HG03354 (cell line): ENCODE data around the gene FXN.
"Not testable (repeated sequence)": the region's sequence is repeated elsewhere in the genome, so short reads cannot be mapped to it uniquely, and the experiment has no call there.

ENCODE experiments used
- ATAC-seq: cut with Tn5 transposase; IDR thresholded peaks from one replicate; pipeline ENCODE4 v1.9.1; 2021; ENCODE audit warnings: mild to moderate bottlenecking; ENCODE audit not compliant: unreplicated experiment, poor library complexity, severe bottlenecking

FXN gene

DNA sequence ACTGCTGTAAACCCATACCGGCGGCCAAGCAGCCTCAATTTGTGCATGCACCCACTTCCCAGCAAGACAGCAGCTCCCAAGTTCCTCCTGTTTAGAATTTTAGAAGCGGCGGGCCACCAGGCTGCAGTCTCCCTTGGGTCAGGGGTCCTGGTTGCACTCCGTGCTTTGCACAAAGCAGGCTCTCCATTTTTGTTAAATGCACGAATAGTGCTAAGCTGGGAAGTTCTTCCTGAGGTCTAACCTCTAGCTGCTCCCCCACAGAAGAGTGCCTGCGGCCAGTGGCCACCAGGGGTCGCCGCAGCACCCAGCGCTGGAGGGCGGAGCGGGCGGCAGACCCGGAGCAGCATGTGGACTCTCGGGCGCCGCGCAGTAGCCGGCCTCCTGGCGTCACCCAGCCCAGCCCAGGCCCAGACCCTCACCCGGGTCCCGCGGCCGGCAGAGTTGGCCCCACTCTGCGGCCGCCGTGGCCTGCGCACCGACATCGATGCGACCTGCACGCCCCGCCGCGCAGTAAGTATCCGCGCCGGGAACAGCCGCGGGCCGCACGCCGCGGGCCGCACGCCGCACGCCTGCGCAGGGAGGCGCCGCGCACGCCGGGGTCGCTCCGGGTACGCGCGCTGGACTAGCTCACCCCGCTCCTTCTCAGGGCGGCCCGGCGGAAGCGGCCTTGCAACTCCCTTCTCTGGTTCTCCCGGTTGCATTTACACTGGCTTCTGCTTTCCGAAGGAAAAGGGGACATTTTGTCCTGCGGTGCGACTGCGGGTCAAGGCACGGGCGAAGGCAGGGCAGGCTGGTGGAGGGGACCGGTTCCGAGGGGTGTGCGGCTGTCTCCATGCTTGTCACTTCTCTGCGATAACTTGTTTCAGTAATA lies at the start of gene FXN:
Gene FXN, plus strand, starts transcription at position 315 of the 871 bp plus-strand sequence. Its CDS starts 31 bp downstream, at position 346.
- peak; percentile 92 for ATAC-seq

- not testable (repeated sequence) for ATAC-seq
Measured at GRCh38 chr9:68986949-68987348, 48.6 kb upstream of the FXN start.

- no peak for ATAC-seq
Measured at GRCh38 chr9:68991457-68991856, 44.1 kb upstream of the FXN start.

DNA sequence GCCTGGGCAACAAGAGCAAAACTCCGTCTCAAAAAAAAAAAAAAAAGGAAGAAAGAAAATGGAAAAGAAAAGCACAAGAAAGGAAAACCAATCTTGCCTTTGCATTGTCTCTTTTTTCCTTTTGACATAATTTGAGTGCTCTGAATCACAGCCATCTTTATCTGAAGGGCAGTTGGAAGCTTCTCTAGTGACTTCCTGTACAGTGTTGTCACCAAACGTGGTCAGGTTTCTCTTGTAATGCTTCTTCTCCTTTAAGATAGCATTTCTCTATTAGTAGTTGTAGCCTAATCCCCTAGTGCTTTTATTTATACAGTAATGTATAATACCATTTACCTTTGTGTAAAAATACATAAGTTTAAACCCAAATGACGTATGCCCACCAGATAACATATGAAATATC lies 39.8 kb upstream of the FXN start:
- ATAC-seq: no peak

DNA sequence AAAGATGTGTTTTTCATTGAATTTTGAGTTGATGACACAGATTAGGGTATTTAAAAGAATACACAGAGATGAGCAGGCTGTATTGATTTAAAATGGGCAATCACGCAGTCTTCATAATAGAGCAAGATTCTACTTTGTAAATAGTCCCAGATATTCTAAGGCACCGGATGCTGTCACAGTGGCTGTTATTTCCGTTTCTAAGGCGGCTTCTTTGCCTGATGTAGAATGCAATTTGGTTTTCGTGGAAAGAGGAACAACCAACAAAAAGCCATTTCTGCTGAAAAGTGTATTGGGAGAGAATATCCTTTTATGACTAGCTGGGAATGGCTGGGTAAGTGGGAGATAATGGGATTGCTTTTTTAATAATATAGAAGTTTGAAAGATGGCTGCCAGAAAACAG lies 39.1 kb upstream of the FXN start:
- no peak for ATAC-seq

DNA sequence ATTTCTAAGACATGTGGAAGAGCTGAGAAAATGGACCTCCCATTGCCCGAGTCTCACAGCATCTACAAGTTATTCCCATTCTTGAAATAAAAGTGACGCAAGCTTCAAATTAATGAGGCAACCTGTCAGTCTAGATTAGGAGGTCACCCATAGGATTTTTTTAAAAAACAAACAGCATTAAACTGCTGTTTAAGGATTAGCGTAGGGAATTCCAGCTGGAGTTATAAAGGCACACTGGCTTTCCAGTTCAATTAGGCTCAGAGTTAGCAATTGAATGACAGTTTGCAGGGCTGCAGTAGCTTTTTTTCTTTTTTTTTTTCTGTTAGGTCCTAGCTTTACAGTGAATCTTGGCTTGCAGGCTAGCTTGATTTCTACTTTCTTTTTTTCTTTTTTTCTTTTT lies 37.9 kb upstream of the FXN start:
- ATAC-seq: no peak

DNA sequence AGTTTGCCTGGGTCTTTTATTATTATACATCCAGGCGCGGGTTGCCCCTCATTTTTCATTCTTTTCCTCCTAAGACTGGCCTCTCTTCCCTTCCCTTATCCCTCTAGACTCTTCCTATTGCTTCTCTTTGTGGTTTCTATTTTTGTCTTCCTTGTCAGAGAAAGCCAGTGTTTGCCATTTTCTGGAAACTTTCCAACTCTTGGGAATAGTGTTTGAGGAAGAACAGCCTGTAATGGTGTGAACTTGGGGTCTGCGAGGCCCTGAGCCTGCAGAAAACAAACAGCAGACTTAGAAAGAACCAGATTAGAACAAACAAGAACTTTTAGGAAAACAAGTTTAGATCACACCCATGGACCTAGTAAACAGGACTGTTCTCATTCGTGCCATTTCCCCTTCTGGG lies 37.2 kb upstream of the FXN start:
- no peak for ATAC-seq

- no peak for ATAC-seq
Measured at GRCh38 chr9:68998812-68999211, 36.7 kb upstream of the FXN start.

GRCh38 chr9:68999393-69000105 lies 36.0 kb upstream of the FXN start:
- peak; percentile 74 for ATAC-seq

GRCh38 chr9:69001921-69002320 lies 33.6 kb upstream of the FXN start:
- ATAC-seq: peak; percentile 53

DNA sequence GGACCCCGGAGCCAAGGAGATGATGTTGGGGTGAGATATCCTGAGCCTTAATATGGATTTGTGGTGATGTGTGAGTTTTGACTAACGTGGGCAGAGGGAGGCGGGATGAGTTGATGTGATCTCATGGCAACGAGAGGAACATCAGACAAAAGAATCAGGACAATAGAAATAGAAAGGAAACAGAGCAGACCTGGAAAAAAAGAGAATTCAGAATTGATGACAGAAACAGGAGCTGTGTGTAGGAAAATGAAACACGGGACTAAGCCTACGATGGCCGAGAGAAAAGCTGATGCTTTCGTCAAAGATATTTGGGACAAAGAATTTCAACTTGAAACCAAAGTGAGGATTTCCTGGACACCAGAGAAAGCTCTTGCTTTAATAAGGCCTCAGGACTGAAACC lies 32.5 kb upstream of the FXN start:
- no peak for ATAC-seq

- no peak for ATAC-seq
Measured at GRCh38 chr9:69004836-69005235, 30.7 kb upstream of the FXN start.

GRCh38 chr9:69009708-69010107 lies 25.8 kb upstream of the FXN start:
- ATAC-seq: no peak

DNA sequence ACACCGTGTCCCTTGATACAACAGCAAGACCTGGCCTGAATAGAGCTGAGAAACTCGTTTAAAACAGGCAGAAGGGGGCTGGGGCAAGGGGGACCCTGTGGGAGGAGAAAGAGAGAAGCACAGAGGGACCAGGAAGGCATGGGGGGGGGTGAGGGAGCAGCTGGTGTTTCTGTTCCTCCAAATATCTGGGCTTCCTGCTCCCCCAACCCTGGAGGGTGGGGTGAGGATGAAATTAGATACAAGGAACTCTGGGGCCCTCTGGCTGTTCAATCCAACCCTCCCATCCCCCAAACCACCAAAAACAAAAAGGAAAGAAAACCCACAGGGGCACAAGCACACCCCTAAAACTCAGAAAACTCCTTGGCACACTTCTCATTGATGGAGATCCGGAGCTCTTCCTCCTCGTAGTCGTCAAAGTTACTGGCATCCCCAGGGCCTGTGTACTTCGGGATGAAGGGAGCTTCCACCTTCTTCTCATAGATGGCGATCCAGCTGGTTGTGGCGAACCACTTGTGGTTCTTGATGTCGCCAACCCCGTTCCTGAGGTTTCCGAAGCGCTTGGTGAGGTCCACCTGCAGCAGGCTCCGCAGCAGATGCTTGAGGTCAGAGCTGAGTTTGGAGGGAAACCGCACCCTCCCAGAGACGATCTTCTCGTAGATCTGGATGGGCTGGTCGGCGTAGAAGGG lies 22.7 kb upstream of the FXN start:
- no peak for ATAC-seq

GRCh38 chr9:69013382-69013727 lies 22.2 kb upstream of the FXN start:
- ATAC-seq: no peak

DNA sequence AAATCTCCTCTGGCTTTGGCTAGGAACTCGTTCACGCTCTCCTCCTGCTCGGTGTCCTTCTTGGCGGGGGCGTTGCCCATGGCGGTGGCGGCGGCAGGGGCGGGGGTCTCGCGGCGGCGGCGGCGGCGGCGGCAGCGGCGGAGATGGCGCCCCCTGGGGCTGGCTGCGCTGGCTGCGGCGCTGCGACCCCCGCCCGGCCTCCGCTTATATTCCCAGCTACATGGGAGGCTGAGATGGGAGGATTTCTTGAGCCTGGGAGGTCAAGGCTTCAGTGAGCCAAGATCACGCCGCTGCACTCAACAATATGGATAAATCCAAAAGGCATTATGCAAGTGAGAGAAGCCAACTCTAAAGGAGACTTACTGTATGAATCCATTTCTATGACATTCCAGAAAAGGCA lies 21.5 kb upstream of the FXN start, which contains the start of gene PRKACG:
Gene PRKACG, minus strand, starts transcription at position 101 of the 400 bp plus-strand sequence. Its CDS starts 21 bp downstream, at position 80.
- no peak for ATAC-seq

- ATAC-seq: no peak
Measured at GRCh38 chr9:69016191-69017096, 19.1 kb upstream of the FXN start.

DNA sequence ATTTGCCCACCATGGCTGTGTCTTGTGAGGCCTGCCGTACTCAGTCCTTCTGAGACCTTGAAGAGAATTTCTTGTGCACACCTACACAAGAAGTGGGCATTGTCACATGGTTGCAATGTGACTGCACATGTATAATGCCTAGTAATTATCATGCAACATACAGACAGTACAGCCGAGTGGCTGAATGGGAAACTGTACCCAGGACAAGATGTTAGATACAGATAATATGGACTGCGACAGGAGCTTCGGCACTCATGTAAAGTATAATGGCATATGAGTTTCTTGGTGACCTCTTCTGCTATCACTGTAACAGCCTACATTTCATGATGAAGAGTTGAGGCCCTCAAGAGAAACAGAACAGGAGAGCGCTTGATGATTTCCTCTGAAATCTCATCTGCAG lies 16.8 kb upstream of the FXN start:
- ATAC-seq: no peak

DNA sequence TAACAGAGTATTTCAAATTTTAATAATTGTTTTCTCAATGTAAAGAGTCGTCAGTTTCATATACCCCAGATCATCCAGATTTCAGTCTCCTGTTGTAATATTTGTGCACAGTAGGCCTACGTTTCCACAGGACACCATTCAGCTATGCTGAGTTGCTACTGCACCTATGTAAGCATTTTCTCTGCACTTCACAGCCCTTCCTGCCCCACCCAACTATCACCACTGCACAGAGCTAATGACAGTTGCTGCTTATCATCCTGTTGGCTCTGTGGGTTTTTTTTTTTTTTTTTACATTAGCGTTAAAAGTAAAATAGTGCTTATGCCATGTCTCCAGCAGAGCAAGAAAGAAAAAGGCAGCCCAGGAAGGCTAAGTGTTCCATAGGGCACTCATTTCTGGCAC lies 15.7 kb upstream of the FXN start:
- ATAC-seq: no peak
